GM23338 (cell line): ENCODE results near the gene POLDIP2. TPM values are rescaled to one million over a fixed set of nuclear protein-coding genes. Genes with fewer than 3 reads are reported as not detected.
A peak's percentile ranks its signal among the peaks of the same experiment; 100 is the strongest.

Source experiments
- ATAC-seq: fragments of 200-7000 bp; cut with Tn5 transposase; 3 replicates; pipeline ENCODE4 v1.9.1; 2020
- DNase-seq: peaks from one replicate; pipeline ENCODE4 v3.0.0-alpha.2; 2015; ENCODE audit warnings: low spot score
- H2AFZ ChIP-seq: fragments of 200-600 bp; sonication (generic); 2 replicates; pipeline ENCODE4 v1.8.0; 2016; ENCODE audit warnings: antibody characterized with exemption, mild to moderate bottlenecking, moderate library complexity
- H3F3A ChIP-seq: fragments of 200-600 bp; sonication (generic); replicated peaks from 2 replicates; pipeline ENCODE4 v1.8.0; 2017; ENCODE audit warnings: antibody characterized with exemption, mixed run types, low read depth
- H3K27ac ChIP-seq: fragments of 200-600 bp; sonication (generic); 2 replicates; pipeline ENCODE4 v1.6.1; 2016; ENCODE audit warnings: low read depth
- H3K27me3 ChIP-seq: fragments of 200-600 bp; sonication (generic); 2 replicates; pipeline ENCODE4 v1.8.0; 2016; ENCODE audit warnings: mild to moderate bottlenecking, mixed run types, moderate library complexity; ENCODE audit not compliant: insufficient read depth
- H3K36me3 ChIP-seq: fragments of 200-600 bp; sonication (generic); 2 replicates; pipeline ENCODE4 v1.8.0; 2016; ENCODE audit warnings: mild to moderate bottlenecking; ENCODE audit not compliant: insufficient read depth
- H3K4me1 ChIP-seq: fragments of 200-600 bp; sonication (generic); 2 replicates; pipeline ENCODE4 v1.8.0; 2016; ENCODE audit warnings: mild to moderate bottlenecking, moderate library complexity; ENCODE audit not compliant: insufficient read depth
- H3K4me2 ChIP-seq: fragments of 200-600 bp; sonication (generic); 2 replicates; pipeline ENCODE4 v1.7.1; 2017; ENCODE audit warnings: mixed run types
- H3K4me3 ChIP-seq: fragments of 200-600 bp; sonication (generic); 2 replicates; pipeline ENCODE4 v1.6.1; 2016; ENCODE audit warnings: mixed run types
- H3K79me2 ChIP-seq: fragments of 200-600 bp; sonication (generic); replicated peaks from 2 replicates; pipeline ENCODE4 v1.8.0; 2017; ENCODE audit warnings: mild to moderate bottlenecking; ENCODE audit not compliant: insufficient read depth
- H3K9me2 ChIP-seq: fragments of 200-600 bp; sonication (generic); 2 replicates; pipeline ENCODE4 v1.8.0; 2017; ENCODE audit not compliant: insufficient read depth
- H4K20me1 ChIP-seq: fragments of 200-600 bp; sonication (generic); replicated peaks from 2 replicates; pipeline ENCODE4 v1.8.0; 2017; ENCODE audit warnings: mild to moderate bottlenecking; ENCODE audit not compliant: insufficient read depth
- H3K27ac Mint-ChIP-seq: 2 replicates; pipeline ENCODE4 v1.8.0; 2020; ENCODE audit warnings: inconsistent platforms, mild to moderate bottlenecking, moderate library complexity, mixed read lengths
- H3K27me3 Mint-ChIP-seq: 3 replicates; pipeline ENCODE4 v1.8.0; 2022; ENCODE audit warnings: low read depth, mild to moderate bottlenecking, moderate library complexity, mixed read lengths, inconsistent platforms; ENCODE audit not compliant: insufficient read depth, poor library complexity
- H3K36me3 Mint-ChIP-seq: 3 replicates; pipeline ENCODE4 v1.8.0; 2021; ENCODE audit warnings: low read depth, mild to moderate bottlenecking, inconsistent platforms, moderate library complexity, mixed read lengths
- H3K4me1 Mint-ChIP-seq: 3 replicates; pipeline ENCODE4 v1.8.0; 2020; ENCODE audit warnings: mild to moderate bottlenecking, inconsistent platforms, mixed read lengths
- H3K4me3 Mint-ChIP-seq: 3 replicates; pipeline ENCODE4 v1.8.0; 2021; ENCODE audit warnings: moderate library complexity, mild to moderate bottlenecking, inconsistent platforms, mixed read lengths
- H3K9me3 Mint-ChIP-seq: 3 replicates; pipeline ENCODE4 v1.8.0; 2020; ENCODE audit warnings: moderate library complexity, mild to moderate bottlenecking, inconsistent platforms, mixed read lengths
- CREB1 ChIP-seq: fragments of 250-450 bp; sonication (Bioruptor Pico); IDR thresholded peaks from 2 replicates; pipeline ENCODE4 v1.5.0; 2020; ENCODE audit warnings: low read depth, mild to moderate bottlenecking, moderate library complexity
- EZH2 ChIP-seq: fragments of 200-600 bp; sonication (generic); IDR thresholded peaks from one replicate; pipeline ENCODE4 v1.8.0; 2017; ENCODE audit warnings: antibody characterized with exemption, mild to moderate bottlenecking, low read depth; ENCODE audit not compliant: unreplicated experiment
- EZH2phosphoT487 ChIP-seq: fragments of 200-600 bp; sonication (generic); IDR thresholded peaks from one replicate; pipeline ENCODE4 v1.8.1; 2018; ENCODE audit warnings: antibody characterized with exemption; ENCODE audit not compliant: unreplicated experiment
- JUNB ChIP-seq: IDR thresholded peaks from one replicate; pipeline ENCODE4 v1.6.1; 2016; ENCODE audit warnings: antibody characterized with exemption; ENCODE audit not compliant: unreplicated experiment
- NANOG ChIP-seq: IDR thresholded peaks from 2 replicates; pipeline ENCODE4 v1.6.1; 2016; ENCODE audit warnings: antibody characterized with exemption, borderline replicate concordance
- POLR2AphosphoS5 ChIP-seq: IDR thresholded peaks from 2 replicates; pipeline ENCODE4 v1.6.1; 2016; ENCODE audit warnings: antibody characterized with exemption, low read depth
- STAT1 ChIP-seq: IDR thresholded peaks from one replicate; pipeline ENCODE4 v1.6.1; 2016; ENCODE audit warnings: antibody characterized with exemption; ENCODE audit not compliant: unreplicated experiment
- ZNF114 ChIP-seq: fragments of 250-450 bp; sonication (Bioruptor Pico); IDR thresholded peaks from 2 replicates; pipeline ENCODE4 v1.5.0; 2020; ENCODE audit warnings: mild to moderate bottlenecking, moderate library complexity
- polyA plus RNA-seq: library from polyadenylated mRNA; unstranded; fragments of >200 nt; fragmentation: Nextera tagmentation; extraction: Ambion mirVana; gene quantifications from 2 replicates; pipeline ENCODE4 v1.2.1, GENCODE V29; 2016
- total RNA-seq: library from RNA; depleted of rRNA; stranded (reverse); fragments of >200 nt; shearing (Covaris generic); gene quantifications from 2 replicates; pipeline ENCODE4 v1.2.3, GENCODE V29; 2014
- TF ChIP-seq, protein P1 (sequence below): fragments of 250-450 bp; sonication (Bioruptor Pico); IDR thresholded peaks from 2 replicates; pipeline ENCODE4 v1.5.0; 2020; ENCODE audit warnings: mild to moderate bottlenecking, moderate library complexity
- TF ChIP-seq, protein P2 (sequence below): IDR thresholded peaks from one replicate; pipeline ENCODE4 v1.6.1; 2018; ENCODE audit warnings: antibody characterized with exemption; ENCODE audit not compliant: unreplicated experiment
- TF ChIP-seq, protein P3 (sequence below): IDR thresholded peaks from 2 replicates; pipeline ENCODE4 v1.6.1; 2016; ENCODE audit warnings: antibody characterized with exemption
- TF ChIP-seq, protein P4 (sequence below), 2 experiments: fragments of 200-600 bp in 1 of 2; sonication (generic) in 1 of 2; conservative IDR thresholded peaks; 2 replicates each; pipeline versions ENCODE4 v1.5.1 to v1.6.1; 2016 to 2017; ENCODE audit warnings: antibody characterized with exemption in 2 of 2, low read depth in 2 of 2, mild to moderate bottlenecking in 2 of 2, moderate library complexity in 1 of 2

POLDIP2 gene
- total and polyA plus RNA-seq, 2 experiments from 2014 or later: 45.7 to 77.1 TPM

DNA sequence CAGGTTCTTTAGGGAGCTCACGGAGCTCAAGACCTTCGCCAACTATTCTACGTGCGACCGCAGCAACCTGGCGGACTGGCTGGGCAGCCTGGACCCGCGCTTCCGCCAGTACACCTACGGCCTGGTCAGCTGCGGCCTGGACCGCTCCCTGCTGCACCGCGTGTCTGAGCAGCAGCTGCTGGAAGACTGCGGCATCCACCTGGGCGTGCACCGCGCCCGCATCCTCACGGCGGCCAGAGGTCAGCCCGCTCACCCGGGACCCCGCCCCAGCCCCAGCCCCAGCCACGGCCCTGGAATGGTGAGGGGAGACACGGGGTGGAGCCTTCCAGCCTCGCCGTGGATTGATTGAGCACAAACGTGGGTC lies 27.7 kb upstream of the POLDIP2 start:
- Histone ChIP-seq H2AFZ (peak overlapping the region; percentile 96), H3K4me2 (peak overlapping the region; percentile 95), H3K9me2 (no peaks in the 10 kb centered on the region), H3K79me2 (no peaks in the 10 kb centered on the region), H3K4me3 (peak overlapping the region; percentile 90), H3F3A (0 out of 2 replicates have a peak, but pooled peaks cover 7% of the 10 kb centered on the region), H3K27ac (no peak overlapping the region), H4K20me1 (no peaks in the 10 kb centered on the region), H3K4me1 (peaks cover 11% of the 10 kb centered on the region; the same call in 1 of the 2 replicates), H3K36me3 (no peaks in the 10 kb centered on the region), H3K27me3 (peaks cover 66% of the 10 kb centered on the region)
- Mint-ChIP-seq H3K27ac (no peak overlapping the region), H3K27me3 (peaks cover 62% of the 10 kb centered on the region), H3K9me3 (no peaks in the 10 kb centered on the region; the same call in 2 of the 3 replicates), H3K36me3 (peaks cover 3% of the 10 kb centered on the region), H3K4me1 (peaks cover 11% of the 10 kb centered on the region), H3K4me3 (peak overlapping the region; percentile 87)
- DNase-seq (peak; percentile 48), ATAC-seq (peak; percentile 39)
- TF ChIP-seq ZNF114 (CRISPR knock-in tag): no peak
- TF ChIP-seq STAT1: no peak
- TF ChIP-seq POLR2AphosphoS5: no peak
- no peak for TF ChIP-seq CREB1
- TF ChIP-seq NANOG: no peak
- TF ChIP-seq JUNB: no peak
- TF ChIP-seq EZH2phosphoT487: no peak
- no peak for TF ChIP-seq EZH2
- TF ChIP-seq, protein P1, sequence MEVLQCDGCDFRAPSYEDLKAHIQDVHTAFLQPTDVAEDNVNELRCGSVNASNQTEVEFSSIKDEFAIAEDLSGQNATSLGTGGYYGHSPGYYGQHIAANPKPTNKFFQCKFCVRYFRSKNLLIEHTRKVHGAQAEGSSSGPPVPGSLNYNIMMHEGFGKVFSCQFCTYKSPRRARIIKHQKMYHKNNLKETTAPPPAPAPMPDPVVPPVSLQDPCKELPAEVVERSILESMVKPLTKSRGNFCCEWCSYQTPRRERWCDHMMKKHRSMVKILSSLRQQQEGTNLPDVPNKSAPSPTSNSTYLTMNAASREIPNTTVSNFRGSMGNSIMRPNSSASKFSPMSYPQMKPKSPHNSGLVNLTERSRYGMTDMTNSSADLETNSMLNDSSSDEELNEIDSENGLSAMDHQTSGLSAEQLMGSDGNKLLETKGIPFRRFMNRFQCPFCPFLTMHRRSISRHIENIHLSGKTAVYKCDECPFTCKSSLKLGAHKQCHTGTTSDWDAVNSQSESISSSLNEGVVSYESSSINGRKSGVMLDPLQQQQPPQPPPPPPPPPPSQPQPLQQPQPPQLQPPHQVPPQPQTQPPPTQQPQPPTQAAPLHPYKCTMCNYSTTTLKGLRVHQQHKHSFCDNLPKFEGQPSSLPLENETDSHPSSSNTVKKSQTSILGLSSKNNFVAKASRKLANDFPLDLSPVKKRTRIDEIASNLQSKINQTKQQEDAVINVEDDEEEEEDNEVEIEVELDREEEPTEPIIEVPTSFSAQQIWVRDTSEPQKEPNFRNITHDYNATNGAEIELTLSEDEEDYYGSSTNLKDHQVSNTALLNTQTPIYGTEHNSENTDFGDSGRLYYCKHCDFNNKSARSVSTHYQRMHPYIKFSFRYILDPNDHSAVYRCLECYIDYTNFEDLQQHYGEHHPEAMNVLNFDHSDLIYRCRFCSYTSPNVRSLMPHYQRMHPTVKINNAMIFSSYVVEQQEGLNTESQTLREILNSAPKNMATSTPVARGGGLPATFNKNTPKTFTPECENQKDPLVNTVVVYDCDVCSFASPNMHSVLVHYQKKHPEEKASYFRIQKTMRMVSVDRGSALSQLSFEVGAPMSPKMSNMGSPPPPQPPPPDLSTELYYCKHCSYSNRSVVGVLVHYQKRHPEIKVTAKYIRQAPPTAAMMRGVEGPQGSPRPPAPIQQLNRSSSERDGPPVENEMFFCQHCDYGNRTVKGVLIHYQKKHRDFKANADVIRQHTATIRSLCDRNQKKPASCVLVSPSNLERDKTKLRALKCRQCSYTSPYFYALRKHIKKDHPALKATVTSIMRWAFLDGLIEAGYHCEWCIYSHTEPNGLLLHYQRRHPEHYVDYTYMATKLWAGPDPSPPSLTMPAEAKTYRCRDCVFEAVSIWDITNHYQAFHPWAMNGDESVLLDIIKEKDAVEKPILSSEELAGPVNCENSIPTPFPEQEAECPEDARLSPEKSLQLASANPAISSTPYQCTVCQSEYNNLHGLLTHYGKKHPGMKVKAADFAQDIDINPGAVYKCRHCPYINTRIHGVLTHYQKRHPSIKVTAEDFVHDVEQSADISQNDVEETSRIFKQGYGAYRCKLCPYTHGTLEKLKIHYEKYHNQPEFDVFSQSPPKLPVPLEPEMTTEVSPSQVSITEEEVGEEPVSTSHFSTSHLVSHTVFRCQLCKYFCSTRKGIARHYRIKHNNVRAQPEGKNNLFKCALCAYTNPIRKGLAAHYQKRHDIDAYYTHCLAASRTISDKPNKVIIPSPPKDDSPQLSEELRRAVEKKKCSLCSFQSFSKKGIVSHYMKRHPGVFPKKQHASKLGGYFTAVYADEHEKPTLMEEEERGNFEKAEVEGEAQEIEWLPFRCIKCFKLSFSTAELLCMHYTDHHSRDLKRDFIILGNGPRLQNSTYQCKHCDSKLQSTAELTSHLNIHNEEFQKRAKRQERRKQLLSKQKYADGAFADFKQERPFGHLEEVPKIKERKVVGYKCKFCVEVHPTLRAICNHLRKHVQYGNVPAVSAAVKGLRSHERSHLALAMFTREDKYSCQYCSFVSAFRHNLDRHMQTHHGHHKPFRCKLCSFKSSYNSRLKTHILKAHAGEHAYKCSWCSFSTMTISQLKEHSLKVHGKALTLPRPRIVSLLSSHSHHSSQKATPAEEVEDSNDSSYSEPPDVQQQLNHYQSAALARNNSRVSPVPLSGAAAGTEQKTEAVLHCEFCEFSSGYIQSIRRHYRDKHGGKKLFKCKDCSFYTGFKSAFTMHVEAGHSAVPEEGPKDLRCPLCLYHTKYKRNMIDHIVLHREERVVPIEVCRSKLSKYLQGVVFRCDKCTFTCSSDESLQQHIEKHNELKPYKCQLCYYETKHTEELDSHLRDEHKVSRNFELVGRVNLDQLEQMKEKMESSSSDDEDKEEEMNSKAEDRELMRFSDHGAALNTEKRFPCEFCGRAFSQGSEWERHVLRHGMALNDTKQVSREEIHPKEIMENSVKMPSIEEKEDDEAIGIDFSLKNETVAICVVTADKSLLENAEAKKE (CRISPR knock-in tag): no peak
- TF ChIP-seq, protein P2, sequence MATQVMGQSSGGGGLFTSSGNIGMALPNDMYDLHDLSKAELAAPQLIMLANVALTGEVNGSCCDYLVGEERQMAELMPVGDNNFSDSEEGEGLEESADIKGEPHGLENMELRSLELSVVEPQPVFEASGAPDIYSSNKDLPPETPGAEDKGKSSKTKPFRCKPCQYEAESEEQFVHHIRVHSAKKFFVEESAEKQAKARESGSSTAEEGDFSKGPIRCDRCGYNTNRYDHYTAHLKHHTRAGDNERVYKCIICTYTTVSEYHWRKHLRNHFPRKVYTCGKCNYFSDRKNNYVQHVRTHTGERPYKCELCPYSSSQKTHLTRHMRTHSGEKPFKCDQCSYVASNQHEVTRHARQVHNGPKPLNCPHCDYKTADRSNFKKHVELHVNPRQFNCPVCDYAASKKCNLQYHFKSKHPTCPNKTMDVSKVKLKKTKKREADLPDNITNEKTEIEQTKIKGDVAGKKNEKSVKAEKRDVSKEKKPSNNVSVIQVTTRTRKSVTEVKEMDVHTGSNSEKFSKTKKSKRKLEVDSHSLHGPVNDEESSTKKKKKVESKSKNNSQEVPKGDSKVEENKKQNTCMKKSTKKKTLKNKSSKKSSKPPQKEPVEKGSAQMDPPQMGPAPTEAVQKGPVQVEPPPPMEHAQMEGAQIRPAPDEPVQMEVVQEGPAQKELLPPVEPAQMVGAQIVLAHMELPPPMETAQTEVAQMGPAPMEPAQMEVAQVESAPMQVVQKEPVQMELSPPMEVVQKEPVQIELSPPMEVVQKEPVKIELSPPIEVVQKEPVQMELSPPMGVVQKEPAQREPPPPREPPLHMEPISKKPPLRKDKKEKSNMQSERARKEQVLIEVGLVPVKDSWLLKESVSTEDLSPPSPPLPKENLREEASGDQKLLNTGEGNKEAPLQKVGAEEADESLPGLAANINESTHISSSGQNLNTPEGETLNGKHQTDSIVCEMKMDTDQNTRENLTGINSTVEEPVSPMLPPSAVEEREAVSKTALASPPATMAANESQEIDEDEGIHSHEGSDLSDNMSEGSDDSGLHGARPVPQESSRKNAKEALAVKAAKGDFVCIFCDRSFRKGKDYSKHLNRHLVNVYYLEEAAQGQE: no peak
- TF ChIP-seq, protein P3, sequence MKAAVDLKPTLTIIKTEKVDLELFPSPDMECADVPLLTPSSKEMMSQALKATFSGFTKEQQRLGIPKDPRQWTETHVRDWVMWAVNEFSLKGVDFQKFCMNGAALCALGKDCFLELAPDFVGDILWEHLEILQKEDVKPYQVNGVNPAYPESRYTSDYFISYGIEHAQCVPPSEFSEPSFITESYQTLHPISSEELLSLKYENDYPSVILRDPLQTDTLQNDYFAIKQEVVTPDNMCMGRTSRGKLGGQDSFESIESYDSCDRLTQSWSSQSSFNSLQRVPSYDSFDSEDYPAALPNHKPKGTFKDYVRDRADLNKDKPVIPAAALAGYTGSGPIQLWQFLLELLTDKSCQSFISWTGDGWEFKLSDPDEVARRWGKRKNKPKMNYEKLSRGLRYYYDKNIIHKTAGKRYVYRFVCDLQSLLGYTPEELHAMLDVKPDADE: no peak
- TF ChIP-seq, protein P4, sequence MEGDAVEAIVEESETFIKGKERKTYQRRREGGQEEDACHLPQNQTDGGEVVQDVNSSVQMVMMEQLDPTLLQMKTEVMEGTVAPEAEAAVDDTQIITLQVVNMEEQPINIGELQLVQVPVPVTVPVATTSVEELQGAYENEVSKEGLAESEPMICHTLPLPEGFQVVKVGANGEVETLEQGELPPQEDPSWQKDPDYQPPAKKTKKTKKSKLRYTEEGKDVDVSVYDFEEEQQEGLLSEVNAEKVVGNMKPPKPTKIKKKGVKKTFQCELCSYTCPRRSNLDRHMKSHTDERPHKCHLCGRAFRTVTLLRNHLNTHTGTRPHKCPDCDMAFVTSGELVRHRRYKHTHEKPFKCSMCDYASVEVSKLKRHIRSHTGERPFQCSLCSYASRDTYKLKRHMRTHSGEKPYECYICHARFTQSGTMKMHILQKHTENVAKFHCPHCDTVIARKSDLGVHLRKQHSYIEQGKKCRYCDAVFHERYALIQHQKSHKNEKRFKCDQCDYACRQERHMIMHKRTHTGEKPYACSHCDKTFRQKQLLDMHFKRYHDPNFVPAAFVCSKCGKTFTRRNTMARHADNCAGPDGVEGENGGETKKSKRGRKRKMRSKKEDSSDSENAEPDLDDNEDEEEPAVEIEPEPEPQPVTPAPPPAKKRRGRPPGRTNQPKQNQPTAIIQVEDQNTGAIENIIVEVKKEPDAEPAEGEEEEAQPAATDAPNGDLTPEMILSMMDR (conservative IDR thresholded peaks at IDR 0.05; ENCODE audit: low read depth in 2 of 2): no peak
